G401 (cell line): Measurements from ENCODE around the gene CHMP4A. TPM values are rescaled to one million over a fixed set of nuclear protein-coding genes. Genes with fewer than 3 reads are reported as not detected.
A peak's percentile ranks its signal among the peaks of the same experiment; 100 is the strongest.
"Not testable (repeated sequence)": the region's sequence is repeated elsewhere in the genome, so short reads cannot be mapped to it uniquely, and the experiment has no call there.

ENCODE experiments used
- DNase-seq: peaks from one replicate; pipeline ENCODE4 v3.0.0-alpha.2; 2015; ENCODE audit warnings: low spot score
- in situ Hi-C: cut with HindIII; loops from 2 replicates; pipeline ENCODE4 v1.10.0; 2016; ENCODE audit warnings: low sequenced_read_pairs, mixed read lengths
- total RNA-seq: library from RNA; depleted of rRNA; stranded (reverse); fragments of >200 nt; shearing (Covaris generic); gene quantifications from 2 replicates; pipeline ENCODE4 v1.2.3, GENCODE V29; 2014

CHMP4A gene
- total RNA-seq, 1 experiment from 2014 or later, result 30.8 TPM

DNA sequence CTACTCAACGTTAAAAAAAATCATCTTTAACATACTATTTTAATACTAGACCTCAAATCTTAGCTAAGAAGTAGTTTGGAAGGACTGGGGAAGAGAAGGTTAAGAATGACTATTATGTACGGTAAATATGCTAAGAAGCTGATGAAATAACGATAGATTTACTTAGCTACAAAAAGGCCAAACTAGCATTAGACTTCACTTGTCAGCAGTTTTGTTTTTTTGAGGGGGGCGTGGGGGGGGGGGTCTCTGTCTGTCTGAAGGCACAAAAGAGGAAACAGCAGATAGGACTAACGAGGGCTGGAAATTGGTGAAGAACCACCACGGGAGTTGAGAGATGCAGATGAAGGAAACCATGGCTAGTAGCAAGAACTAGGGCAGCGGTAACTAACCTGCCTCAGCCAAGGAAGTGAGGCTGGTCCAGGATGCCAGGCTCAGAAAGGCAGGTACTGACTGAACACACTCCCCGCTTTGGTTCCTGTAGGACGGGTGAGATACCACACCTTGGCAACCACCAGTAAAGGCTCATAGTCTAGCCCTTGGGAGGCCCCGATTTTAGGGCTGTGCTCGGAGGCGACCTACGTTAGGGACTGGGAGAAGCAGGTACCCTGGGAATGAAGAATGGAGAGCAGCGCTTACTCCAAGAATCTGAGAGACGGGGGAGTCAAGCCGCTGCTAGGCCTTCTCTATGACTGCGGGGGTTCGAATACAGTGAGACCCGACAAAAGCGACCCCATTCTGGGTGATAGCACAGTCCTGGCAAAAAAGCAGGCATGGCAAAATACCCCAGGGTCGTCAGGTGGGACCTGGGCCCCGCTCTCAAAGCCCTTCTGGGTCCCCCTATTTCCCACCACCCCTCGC is 18.2 kb upstream of the CHMP4A start:
- no peak for DNase-seq
- in situ Hi-C loops, result no loop called here

- no peak for DNase-seq
- in situ Hi-C loops, result no loop called here
Measured at GRCh38 chr14:24228902-24229301, 15.6 kb upstream of the CHMP4A start.

- DNase-seq, result no peak
- in situ Hi-C loops, result no loop called here
Measured at GRCh38 chr14:24226473-24226872, 13.2 kb upstream of the CHMP4A start.

DNA sequence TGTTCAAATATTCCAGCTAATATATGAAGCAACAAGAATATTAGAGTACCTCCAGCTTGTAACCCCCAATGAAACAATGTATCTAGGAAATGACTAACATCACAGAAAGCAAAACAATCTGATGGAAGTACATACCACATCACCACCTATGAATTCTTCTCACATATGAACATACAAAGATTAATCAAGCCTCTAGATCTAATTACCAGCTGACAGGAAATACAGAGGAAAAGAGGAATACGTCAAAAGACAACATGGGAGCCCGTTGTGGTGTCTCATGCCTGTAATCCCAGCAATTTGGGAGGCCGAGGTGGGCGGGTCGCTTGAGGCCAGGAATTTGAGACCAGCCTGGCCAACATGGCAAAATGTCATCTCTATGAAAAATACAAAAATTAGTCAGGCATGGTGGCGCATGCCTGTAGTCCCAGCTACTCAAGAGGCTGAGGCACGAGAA is 11.4 kb upstream of the CHMP4A start:
- in situ Hi-C loops, result no loop called here
- DNase-seq, result no peak

GRCh38 chr14:24222987-24223386 is 9.7 kb upstream of the CHMP4A start:
- DNase-seq, in situ Hi-C loops: not testable (repeated sequence)

DNA sequence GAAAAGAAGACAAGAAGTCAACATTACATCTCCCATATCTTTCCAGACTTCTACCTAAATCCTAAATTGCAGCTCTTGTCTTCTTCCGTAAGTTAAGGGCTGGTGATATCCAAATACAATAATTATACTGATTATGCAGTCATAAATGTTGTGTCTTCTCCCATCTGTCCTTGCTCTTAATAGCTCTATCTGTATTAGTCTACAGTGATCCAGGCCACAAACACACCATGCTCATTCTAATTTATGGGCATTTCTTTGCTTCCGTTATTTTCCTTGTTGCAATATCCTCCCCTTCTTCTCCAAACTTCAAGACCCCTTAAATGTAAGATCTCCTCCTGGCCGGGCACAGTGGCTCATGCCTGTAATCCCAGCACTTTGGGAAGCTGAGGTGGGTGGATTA is 6.2 kb upstream of the CHMP4A start:
- in situ Hi-C loops, result no loop called here
- no peak for DNase-seq

- DNase-seq, result no peak
- in situ Hi-C loops, result no loop called here
Measured at GRCh38 chr14:24219080-24219479, 5.8 kb upstream of the CHMP4A start.

DNA sequence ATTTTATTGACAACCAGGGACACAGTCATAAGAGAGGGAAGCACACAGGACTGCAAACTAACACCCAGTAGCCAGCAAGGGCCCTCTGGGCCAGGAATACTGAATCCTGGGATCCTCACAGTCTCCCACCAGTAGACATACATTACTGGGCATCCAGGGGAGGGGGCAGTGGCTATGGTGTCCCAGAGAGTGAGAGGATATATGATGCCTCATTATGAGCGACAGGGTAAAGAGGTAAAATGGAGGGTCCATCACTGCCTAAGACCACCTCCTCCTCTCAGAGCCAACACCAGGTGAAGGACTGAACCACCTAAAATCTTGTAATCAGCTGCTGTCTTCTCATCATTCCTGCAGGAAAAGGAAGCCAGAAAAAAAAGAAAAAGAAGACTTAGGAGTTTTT is 3.6 kb upstream of the CHMP4A start:
- in situ Hi-C loops, DNase-seq: not testable (repeated sequence)

- DNase-seq, result no peak
- in situ Hi-C loops, result no loop called here
Measured at GRCh38 chr14:24216345-24216699, 3.0 kb upstream of the CHMP4A start.

- in situ Hi-C loops, result no loop called here
- peak; percentile 95 for DNase-seq
Measured at GRCh38 chr14:24215495-24216344, 2.4 kb upstream of the CHMP4A start, which contains the start of gene MDP1. MDP1 (minus strand) TSS chr14:24216066; CDS start chr14:24215955, 111 bp downstream.

GRCh38 chr14:24213866-24214662 is 776 bp upstream of the CHMP4A start:
- in situ Hi-C loops, result no loop called here

GRCh38 chr14:24211311-24211710 is 2.0 kb downstream of the CHMP4A start:
- in situ Hi-C loops, result no loop called here
- DNase-seq, result no peak

More at GRCh38 chr14:24213866-24214662, 776 bp upstream of the CHMP4A start:
- DNase-seq, result no peak

GRCh38 chr14:24207625-24208024 is 5.7 kb downstream of the CHMP4A start:
- no peak for DNase-seq
- in situ Hi-C loops, result no loop called here

DNA sequence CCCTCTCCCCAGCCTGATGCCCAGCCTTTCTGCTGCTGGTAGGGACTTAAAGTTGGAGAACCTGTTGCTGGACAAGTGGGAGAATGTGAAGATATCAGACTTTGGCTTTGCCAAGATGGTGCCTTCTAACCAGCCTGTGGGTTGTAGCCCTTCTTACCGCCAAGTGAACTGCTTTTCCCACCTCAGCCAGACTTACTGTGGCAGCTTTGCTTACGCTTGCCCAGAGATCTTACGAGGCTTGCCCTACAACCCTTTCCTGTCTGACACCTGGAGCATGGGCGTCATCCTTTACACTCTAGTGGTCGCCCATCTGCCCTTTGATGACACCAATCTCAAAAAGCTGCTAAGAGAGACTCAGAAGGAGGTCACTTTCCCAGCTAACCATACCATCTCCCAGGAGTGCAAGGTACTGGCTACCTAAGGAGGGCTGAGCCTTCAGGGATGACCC is 6.2 kb downstream of the CHMP4A start:
- in situ Hi-C loops, result no loop called here
- no peak for DNase-seq

- in situ Hi-C loops, result no loop called here
- no peak for DNase-seq
Measured at GRCh38 chr14:24206260-24207103, 6.8 kb downstream of the CHMP4A start.

DNA sequence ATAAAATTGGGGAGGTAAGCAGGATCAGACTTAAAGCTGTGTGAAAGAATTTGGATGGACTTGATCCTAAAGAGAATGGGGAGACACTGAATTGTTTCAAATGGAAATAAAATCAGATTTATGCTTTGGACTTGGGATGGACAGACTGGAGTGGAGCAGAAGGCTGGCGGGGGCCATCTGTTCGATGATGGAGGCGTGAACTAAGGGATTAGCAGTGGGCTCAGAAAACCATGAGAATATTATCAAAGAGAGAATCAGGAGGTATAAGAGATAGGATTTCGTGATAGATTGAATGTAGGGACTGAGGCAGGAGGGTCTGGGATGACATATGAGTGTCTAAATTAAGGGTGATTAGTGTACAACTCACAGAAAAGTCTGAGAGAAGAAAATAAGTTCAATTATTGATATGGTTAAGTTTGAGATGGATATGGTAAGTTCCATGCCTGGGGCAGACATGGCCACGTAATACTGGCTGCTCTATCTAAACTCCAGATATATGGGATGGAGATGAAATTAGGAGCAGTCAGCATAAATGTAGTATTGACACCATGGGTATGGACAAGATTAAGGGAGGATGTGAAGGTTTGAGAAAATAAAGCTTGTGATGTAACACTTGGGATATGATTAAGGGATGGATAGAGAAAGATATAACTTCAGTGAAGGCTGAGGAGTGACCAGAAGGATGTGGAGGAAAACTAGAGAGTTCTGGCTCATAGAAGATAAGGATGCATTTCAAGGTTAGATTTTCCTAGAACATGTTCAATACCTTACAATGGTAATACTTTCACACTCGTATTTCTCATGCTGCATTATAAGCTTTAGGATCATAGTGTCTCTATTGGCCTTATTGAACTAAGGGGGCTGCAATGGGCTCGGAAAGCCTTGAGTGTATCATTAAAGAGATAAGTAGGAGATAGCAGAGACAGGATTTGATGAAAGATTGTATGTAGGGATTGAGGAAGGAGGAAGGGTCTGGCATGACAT is 8.8 kb downstream of the CHMP4A start:
- in situ Hi-C loops, result no loop called here
- DNase-seq, result no peak

- in situ Hi-C loops, DNase-seq: not testable (repeated sequence)
Measured at GRCh38 chr14:24203249-24203886, 9.9 kb downstream of the CHMP4A start.
